ENCODE results near the gene SHC3.
A peak's percentile ranks its signal among the peaks of the same experiment; 100 is the strongest.

Gene SHC3

GRCh38 chr9:89015336-89015735 is 163.3 kb downstream of the SHC3 start:
- DNase-seq = no peak

GRCh38 chr9:89014153-89014552 is 164.5 kb downstream of the SHC3 start:
- DNase-seq = no peak

DNA sequence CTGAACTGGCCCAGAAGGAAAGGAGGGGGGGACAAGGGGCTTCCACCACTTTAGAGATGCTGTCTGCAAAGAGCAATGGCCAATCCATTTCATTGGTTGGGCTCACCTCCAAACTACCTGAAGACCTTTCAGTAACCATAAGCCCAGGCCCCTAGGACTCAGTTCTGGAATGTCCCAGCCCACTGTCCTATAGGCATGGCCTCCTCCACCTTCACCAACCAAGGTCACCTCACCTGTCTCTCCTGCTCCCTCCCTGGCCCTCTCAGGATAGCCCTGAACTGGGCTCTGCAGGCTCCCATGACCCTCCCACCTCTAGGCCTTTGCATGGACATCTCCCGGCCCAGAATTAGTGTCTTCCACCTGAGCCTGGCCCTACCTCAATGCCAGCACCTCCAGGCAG is 165.0 kb downstream of the SHC3 start:
- DNase-seq = no peak

DNA sequence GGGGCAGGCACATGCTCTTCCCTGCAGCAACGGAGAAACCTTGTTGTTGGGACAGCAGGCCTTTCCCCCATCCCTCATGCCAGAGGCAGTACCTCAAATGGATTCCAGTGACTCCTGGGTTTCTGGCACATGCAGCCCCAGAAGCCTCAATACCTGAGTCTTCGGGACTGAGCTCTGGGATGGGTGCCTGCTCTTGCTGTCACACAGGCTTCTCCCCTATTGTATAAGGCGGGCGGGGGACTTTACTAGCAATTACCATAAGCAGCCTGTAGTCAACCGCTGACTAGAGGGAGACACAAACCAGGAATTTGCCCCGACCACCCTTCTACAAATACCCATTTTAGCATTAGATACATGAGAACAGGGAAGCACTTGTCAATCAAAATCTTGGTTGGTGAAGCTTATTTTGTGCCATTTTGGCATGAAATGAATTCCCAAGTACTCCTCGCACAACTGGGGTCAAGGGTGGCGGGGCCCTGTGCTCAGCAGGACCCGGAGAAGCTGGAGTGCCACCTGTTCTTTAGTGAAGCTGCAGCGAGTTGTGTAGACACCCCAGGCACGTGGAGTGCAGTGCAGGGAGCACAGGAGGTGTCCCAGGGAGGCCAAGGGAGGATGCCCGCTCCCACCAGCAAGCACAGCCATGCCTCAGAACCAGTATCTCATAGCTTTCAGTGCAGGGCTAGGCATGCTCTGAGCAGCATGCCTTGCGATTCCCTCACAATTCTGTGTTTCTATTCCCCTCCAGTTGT is 166.2 kb downstream of the SHC3 start:
- no peak for DNase-seq

DNA sequence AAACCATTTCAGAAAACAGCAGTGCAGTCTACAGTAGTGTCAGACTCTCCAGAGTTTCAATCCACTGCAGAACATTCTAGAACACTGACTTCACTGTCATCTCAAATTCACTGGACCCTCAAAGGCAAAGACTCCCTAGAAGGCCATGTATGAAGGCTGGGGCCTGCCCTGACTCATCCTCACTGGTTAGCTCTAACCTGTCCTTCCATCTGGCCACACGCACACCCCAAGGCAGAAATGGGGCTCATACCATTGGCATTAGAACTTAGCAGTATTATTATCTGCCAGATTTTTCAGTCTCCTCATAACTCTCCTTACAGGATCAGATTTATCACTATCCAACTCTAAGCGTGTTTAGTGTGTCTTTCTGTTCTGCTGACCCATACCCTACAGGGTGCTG is 166.9 kb downstream of the SHC3 start:
- DNase-seq = no peak

GRCh38 chr9:89010526-89011111 is 168.0 kb downstream of the SHC3 start:
- DNase-seq = no peak

DNA sequence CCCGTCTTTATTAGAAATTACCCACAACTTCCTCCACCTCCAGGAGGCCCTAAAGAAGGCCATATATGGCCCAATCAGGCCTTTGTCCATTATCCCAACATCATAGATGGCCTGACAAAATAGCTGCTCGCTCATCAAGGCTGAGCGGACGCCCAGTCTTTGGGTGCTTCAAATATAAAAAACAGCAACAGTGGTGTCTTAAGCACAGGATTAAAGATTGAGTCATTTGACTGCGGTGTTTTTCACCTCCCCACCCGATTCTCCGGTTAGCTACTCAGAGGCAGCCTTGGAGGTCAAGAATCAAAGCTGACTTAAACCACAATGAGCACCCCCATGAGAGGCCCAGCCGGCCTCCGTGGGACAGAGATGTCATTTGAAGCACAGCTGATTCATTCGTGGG is 168.6 kb downstream of the SHC3 start:
- no peak for DNase-seq

DNA sequence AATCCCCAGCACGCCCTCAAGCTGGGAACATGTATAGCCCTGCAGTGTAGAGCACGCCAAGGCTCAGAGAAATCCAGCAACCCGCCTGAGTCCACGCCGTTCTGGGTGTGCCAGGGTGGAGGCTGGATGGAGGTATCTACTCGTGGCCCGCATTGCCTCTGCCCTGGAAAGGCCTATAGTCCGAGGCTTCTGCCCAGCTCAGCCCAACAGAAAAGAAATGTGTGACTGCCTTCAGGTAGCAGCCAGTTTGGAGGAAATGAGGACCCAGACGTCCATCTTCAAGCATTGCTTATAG is 169.1 kb downstream of the SHC3 start:
- no peak for DNase-seq

GRCh38 chr9:89008744-89009545 is 169.7 kb downstream of the SHC3 start:
- no peak for DNase-seq

DNA sequence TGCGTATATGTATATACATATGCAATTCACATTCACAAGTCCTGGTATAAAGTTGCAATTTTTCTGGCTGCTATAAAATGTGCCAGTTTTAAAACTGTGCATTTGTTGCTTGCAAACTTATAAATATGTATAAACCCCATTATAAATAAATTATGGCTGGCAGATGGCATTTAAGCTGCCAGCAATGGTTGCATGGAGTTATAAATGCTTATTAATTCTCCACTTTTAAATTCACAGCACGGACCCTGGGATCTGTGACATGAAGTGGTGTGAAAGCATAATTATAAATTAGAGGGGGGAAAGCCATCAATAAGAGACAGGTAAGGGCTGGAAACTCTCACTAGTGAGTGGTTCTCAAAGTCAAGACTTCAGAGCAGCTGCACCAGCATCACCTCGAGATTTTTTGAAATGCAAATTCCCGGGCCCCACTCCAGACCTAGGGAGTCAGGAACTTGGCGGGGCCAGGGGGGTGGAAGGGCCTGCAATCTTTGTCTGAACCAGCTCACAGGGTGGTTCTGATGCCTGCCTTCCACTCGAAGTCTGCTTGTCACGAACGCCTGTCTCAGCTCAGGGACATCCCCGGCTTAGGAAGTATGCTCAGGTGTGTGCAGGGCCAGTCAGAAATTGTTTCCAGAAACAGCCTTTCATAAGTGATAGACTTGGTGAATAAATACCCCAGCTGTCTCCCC is 170.4 kb downstream of the SHC3 start:
- no peak for DNase-seq

GRCh38 chr9:89006996-89007967 is 171.3 kb downstream of the SHC3 start:
- DNase-seq = no peak

DNA sequence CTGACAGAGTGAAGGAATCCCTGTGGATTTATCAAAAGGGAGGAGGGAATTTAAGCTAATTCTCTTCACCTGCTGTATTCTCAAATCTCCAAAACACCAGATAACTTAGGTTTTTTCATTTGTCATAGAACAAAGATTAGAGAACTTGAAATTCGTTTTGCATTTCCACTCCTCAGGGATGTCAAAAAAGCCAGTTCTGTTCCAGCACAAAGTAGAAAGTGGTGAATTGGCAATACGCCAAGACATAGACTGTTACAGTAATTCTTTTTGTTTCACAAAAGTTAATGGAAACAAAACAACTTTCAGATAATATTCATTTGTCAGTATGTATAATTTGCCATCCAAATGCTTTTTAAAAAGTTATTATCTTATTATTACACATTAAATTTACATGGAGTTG is 172.4 kb downstream of the SHC3 start:
- no peak for DNase-seq

- DNase-seq = no peak
Measured at GRCh38 chr9:89005323-89005722, 173.3 kb downstream of the SHC3 start.

DNA sequence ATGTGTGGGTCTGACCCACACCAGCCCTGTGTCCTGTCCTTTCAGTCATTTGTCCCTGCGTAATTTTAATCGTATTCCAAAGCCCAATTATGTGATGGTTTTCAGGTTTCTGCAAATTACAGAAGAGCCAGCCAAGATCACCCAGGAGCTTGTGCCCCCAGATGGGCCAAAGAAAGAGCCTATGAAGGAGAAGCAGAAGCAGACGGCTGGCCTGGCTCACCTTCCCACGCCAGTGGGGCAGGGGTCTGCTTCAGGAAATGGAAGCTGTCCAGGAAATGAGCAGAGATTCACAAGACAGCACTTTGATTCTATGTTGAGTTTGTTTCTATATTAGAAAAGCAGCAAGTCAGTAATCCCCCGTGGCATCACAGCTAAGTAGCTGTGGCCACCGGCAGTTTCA is 175.6 kb downstream of the SHC3 start:
- no peak for DNase-seq

DNA sequence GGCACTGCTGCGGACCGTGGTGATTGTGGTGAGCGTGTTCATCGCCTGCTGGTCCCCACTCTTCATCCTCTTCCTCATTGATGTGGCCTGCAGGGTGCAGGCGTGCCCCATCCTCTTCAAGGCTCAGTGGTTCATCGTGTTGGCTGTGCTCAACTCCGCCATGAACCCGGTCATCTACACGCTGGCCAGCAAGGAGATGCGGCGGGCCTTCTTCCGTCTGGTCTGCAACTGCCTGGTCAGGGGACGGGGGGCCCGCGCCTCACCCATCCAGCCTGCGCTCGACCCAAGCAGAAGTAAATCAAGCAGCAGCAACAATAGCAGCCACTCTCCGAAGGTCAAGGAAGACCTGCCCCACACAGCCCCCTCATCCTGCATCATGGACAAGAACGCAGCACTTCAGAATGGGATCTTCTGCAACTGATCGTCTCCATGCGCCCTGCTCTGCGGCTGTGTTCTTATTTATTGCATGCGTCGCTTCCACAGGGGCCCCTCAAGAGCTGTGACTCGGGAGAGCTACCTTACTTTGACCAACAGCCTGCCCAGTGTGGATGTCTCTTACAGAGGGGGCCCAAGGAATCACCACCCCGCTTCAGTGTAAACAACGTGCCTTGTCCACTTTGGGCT is 176.6 kb downstream of the SHC3 start:
- DNase-seq = no peak

GRCh38 chr9:89000973-89001916 is 177.4 kb downstream of the SHC3 start:
- peak; percentile 68 to 81 for DNase-seq

- no peak for DNase-seq
Measured at GRCh38 chr9:89000371-89000781, 178.2 kb downstream of the SHC3 start.

DNA sequence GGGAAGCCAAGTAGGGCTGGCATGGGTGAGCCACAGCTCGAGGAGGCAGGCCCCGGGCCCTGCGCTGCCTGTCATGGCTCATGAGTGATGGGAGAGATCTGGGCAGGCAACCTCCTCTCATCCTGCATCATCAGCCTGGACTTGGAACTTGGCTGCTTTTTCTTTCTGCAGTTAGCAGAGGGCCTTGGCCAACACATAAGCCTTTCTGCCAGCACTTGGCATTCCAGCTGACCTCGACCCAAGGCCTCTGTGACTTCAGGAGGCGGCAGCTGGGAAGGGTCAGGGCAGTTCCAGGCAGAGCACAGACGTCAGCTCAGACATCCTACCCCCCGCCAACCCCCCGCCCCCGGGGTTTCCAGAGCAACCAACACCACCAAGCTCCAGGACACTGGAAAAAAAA is 179.7 kb downstream of the SHC3 start:
- DNase-seq = no peak

- DNase-seq = no peak
Measured at GRCh38 chr9:88998503-88998902, 180.1 kb downstream of the SHC3 start.

GRCh38 chr9:88997646-88998045 is 181.0 kb downstream of the SHC3 start:
- DNase-seq = no peak

DNA sequence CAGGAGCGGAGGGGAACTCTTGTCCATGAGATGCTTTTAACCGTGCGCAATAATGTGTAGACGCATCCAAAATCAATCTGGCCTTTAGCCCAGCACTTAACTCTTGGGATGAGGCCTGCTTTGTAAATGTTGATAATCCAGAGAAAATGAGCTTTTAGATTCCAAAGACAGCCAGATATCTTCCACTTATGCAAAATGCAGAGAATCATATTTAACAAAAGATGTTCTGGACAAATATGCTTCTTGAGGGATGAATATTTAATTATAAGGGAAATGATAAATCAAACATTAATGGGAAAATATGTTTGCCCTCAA is 181.7 kb downstream of the SHC3 start:
- DNase-seq = no peak
